HG03442 (cell line): ENCODE results near the gene STRBP.
"Not testable (repeated sequence)": the region's sequence is repeated elsewhere in the genome, so short reads cannot be mapped to it uniquely, and the experiment has no call there.

Experiments used
- ATAC-seq: cut with Tn5 transposase; IDR thresholded peaks from one replicate; pipeline ENCODE4 v1.9.1; 2021; ENCODE audit warnings: mild to moderate bottlenecking, moderate library complexity; ENCODE audit not compliant: unreplicated experiment

The STRBP gene

DNA sequence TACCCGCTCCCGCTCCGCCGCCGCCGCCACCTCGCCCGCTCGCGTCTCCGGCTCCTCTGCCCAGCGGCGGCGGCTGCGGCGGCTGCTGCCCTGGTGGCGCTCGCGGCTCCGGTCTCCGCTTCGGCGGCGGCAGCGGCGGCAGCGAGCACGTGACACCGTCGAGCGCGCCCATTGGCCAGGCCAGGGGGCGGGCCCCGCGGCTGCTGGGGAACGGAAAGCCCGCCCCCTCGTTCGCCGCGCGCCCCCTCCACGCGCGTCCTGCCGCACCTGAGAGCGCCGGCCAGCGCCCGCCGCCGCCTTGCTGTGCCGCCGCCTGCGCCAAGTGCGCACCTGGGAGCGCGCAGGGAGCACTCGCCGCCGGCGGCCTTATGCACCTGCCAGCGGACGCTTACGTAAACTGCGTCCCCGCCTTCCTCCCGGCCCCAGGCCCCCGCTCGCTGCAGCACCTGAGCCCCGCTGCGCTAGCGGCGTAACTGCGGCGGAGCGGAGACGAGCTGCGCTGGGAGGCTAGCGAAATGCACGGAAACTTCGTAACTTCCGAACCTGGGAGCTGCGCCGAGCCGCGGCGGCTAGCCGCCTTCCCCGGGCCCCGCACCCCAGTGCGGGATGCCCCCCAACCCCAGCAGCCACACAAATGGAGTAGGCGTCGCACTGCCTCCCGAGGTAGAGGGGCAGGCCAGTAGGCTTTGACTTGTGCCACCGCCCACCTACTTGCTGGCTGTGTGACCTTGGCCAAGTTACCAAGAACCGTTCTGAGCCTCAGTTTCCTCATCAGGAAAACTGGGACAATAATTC lies at the start of gene STRBP:
TSS of gene STRBP (minus strand) at position 122 of the 795 bp plus-strand sequence. CDS start 84,452 bp downstream, outside the sequence.
- peak; percentile 86 for ATAC-seq

- no peak for ATAC-seq
These were observed 47.8 kb upstream of the STRBP start for GRCh38 chr9:123316053-123316718.

GRCh38 chr9:123315635-123316034 lies 47.2 kb upstream of the STRBP start:
- no peak for ATAC-seq

- ATAC-seq: no peak
These were observed 46.2 kb upstream of the STRBP start for GRCh38 chr9:123314617-123315016.

DNA sequence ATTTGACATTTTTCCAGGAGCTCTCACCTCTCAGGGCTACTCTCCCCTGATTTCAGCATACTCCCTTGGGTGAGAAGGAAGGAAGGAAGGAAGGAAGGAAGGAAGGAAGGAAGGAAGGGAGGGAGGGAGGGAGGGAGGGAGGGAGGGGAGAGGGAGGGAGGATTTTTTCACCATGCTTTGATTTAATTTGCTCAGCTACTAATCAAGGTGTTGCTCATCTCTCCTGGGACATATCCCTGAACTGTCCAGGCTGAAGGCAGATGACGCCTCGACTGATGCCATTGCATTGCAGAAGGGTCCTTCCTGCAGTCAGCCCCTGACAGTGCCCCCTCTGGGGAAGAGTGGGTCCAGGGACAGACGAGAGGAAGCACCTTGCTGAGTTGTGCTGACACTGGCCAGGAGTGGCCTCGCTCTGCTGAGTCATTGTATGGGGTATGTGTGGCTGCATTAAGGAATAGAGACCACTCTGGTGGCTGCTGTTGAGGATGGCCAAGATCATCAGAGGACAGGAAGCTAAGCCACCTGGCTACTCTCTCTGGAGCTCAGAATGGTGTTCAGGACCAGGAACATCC lies 44.0 kb upstream of the STRBP start:
- ATAC-seq: no peak

GRCh38 chr9:123311250-123311752 lies 42.9 kb upstream of the STRBP start:
- no peak for ATAC-seq

GRCh38 chr9:123310551-123311249 lies 42.3 kb upstream of the STRBP start:
- ATAC-seq: no peak

- ATAC-seq: no peak
These were observed 41.2 kb upstream of the STRBP start for GRCh38 chr9:123309611-123310010.

DNA sequence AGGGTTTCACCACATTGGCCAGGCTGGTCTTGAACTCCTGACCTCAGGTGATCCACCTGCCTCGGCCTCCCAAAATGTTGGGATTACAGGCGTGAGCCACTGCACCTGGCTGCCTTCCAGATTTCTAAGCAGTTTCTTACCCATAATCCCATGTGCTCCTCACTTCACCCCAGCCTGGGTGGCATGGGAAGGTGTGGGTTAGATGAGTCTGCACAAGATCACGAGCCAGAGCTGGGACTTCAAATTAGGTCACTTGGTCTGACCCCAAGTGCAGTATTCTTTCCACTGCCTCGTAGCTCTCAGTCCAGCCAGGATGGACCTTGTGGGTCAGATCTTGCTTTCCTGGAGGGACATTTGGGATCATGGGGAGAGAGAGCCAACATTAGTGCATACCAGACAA lies 37.5 kb upstream of the STRBP start:
- no peak for ATAC-seq

- no peak for ATAC-seq
These were observed 35.9 kb upstream of the STRBP start for GRCh38 chr9:123304340-123304691.

DNA sequence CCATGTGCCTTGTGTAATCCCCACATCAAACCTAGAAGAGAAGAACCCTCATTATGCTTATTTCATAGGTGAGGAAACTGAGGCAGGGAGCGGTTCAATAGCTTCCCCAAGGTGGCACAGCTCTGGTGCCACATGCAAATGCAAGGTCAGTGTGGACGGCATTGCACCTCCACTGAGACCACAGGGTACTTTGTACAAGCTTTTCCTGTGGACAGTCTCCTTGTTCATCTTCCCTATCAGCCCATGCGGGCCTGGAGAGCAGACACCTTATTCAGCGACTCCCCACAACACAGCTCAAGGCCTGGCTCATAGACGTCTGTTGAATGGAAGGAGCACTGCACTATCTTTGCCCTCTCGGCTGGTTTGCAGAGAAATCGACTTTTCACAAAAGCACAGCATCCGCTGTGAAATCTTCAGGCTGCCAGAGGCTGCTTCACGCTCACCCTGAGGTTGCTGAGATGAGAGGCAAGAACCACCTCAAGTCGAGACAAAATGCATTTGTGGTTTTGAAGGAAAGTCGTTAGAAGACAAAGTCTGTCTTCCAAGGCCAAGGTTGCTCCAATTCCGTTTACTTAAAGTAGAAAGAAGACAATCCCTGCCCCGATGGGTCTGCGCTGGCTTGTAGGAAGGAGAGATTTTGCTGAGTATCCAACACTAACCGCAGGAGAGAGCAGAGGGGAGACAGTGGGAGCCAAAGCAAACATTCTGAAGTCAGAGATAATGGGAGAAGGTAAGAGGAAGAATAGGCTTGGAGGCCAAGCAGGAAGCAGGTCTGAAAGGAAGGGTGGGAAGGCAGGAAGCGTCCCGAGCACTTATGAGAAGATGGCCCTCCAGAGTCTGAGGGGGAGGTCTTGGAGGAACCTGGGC lies 34.2 kb upstream of the STRBP start:
- ATAC-seq: no peak

DNA sequence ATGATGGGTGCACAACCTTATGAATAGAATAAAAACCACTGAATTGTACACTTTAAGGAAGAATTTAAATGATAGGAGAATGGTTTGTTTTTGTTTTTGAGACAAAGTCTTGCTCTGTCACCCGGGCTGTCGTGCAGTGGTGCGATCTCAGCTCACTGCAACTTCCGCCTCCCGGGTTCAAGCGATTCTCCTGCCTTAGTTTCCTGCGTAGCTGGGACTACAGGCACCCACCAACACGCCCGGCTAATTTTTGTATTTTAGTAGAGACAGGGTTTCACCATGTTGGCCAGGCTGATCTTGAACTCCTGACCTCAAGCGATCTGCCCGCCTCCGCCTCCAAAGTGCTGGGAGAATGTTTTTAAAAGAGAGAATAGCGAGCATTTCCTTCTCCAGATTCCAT lies 33.5 kb upstream of the STRBP start:
- ATAC-seq: not testable (repeated sequence)

- ATAC-seq: no peak
These were observed 32.2 kb upstream of the STRBP start for GRCh38 chr9:123300554-123300953.

DNA sequence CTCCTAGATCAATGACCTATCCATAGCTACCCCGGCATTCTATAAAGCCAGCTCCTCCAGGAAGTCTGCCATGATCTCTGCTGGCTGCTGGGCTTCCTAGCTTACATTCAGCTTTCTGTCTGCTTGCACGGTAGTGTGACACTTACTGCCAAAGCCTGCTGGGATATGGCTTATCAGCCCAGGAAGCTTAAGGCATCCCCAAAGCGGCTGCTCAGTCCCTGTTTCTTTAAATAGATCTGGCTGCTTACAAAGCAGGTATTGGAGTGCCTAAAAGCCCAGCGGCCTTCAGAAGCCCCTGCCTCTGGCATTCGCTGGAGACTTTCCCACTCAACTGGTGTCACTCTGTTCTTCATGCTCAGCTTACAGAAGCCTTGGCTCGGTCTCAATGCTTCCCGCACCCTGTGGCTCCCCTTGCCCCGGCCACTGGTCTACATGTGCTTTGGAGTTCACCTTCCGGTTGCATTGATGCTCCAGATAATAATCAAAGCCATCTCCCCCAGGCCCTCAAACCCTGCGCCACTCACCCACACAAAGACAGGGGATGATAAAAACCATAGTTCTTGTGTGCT lies 31.3 kb upstream of the STRBP start:
- no peak for ATAC-seq

GRCh38 chr9:123296174-123296573 lies 27.8 kb upstream of the STRBP start:
- ATAC-seq: no peak

GRCh38 chr9:123291736-123292135 lies 23.4 kb upstream of the STRBP start:
- ATAC-seq: no peak

GRCh38 chr9:123290764-123291163 lies 22.4 kb upstream of the STRBP start:
- ATAC-seq: no peak

DNA sequence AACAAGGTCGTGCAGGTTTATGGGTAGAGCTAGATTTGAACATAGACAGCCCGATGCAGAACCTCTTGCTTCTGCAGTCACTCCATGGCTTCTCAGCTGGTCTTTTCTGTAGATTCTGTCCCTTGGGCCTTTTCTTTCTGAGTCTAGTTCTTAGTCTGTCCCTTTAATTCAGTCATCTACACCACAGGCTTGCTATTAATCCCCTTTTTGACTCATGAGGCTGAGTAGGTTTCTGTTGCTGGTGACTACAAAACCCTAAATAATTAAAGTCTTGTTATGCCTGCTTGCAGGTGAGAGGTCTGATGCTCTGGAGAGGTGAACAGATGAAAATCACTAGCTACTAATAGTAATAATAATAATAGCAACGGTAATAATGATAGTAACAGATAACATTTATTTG lies 19.3 kb upstream of the STRBP start:
- ATAC-seq: no peak

- ATAC-seq: no peak
These were observed 17.9 kb upstream of the STRBP start for GRCh38 chr9:123286324-123286723.

GRCh38 chr9:123284656-123285055 lies 16.3 kb upstream of the STRBP start:
- no peak for ATAC-seq
